Measurements from ENCODE around the gene OSBPL6.
"Not testable (repeated sequence)": the region's sequence is repeated elsewhere in the genome, so short reads cannot be mapped to it uniquely, and the experiment has no call there.

OSBPL6 gene

GRCh38 chr2:178152977-178153376 is 41.3 kb upstream of the OSBPL6 start:
- H3K27ac ChIP-seq (ENCODE audit: low read length) = no peak overlapping the region
- no peak for TF ChIP-seq CTCF (IDR thresholded peaks at IDR 0.05; ENCODE audit: low read length)
- no peaks in the 10 kb centered on the region for H3K27me3 ChIP-seq (replicated peaks; ENCODE audit: insufficient read depth, low read length)

GRCh38 chr2:178153878-178154277 is 40.4 kb upstream of the OSBPL6 start:
- not testable (repeated sequence) for H3K4me3 ChIP-seq (ENCODE audit: low read length); H3K79me2 ChIP-seq (ENCODE audit: low read length); H3K4me2 ChIP-seq (ENCODE audit: low read depth, low read length); H4K20me1 ChIP-seq (ENCODE audit: insufficient read depth, low read length); DNase-seq; H3K4me1 ChIP-seq (ENCODE audit: low read length); H3K9me3 ChIP-seq (replicated peaks; ENCODE audit: insufficient read depth, low read length); H2AFZ ChIP-seq (ENCODE audit: low read length); H3K9ac ChIP-seq (ENCODE audit: low read length); H3K27ac ChIP-seq (ENCODE audit: low read length); H3K36me3 ChIP-seq (replicated peaks; ENCODE audit: insufficient read depth, low read length); H3F3A ChIP-seq (ENCODE audit: insufficient read depth, low read length); H3K27me3 ChIP-seq (replicated peaks; ENCODE audit: insufficient read depth, low read length); H3K9me2 ChIP-seq (replicated peaks; ENCODE audit: insufficient read depth, low read length)

More at GRCh38 chr2:178152977-178153376, 41.3 kb upstream of the OSBPL6 start:
- Histone ChIP-seq H4K20me1 (ENCODE audit: insufficient read depth, low read length) (no peaks in the 10 kb centered on the region), H3K9ac (ENCODE audit: low read length) (no peak overlapping the region), H3K4me1 (ENCODE audit: low read length) (no peaks in the 10 kb centered on the region), H3K4me2 (ENCODE audit: low read depth, low read length) (no peak overlapping the region), H3K9me3 (replicated peaks; ENCODE audit: insufficient read depth, low read length) (no peaks in the 10 kb centered on the region), H3K36me3 (replicated peaks; ENCODE audit: insufficient read depth, low read length) (no peaks in the 10 kb centered on the region), H3K4me3 (ENCODE audit: low read length) (no peak overlapping the region), H3F3A (ENCODE audit: insufficient read depth, low read length) (no peaks in the 10 kb centered on the region), H2AFZ (ENCODE audit: low read length) (no peak overlapping the region), H3K9me2 (replicated peaks; ENCODE audit: insufficient read depth, low read length) (no peaks in the 10 kb centered on the region), H3K79me2 (ENCODE audit: low read length) (no peaks in the 10 kb centered on the region)
- no peak for DNase-seq

GRCh38 chr2:178155524-178155923 is 38.8 kb upstream of the OSBPL6 start:
- Histone ChIP-seq H3K4me1 (ENCODE audit: low read length) (no peaks in the 10 kb centered on the region), H2AFZ (ENCODE audit: low read length) (no peak overlapping the region), H3F3A (ENCODE audit: insufficient read depth, low read length) (no peaks in the 10 kb centered on the region), H3K79me2 (ENCODE audit: low read length) (no peaks in the 10 kb centered on the region), H3K27ac (ENCODE audit: low read length) (no peak overlapping the region), H3K9me3 (replicated peaks; ENCODE audit: insufficient read depth, low read length) (no peaks in the 10 kb centered on the region), H3K36me3 (replicated peaks; ENCODE audit: insufficient read depth, low read length) (no peaks in the 10 kb centered on the region), H3K27me3 (replicated peaks; ENCODE audit: insufficient read depth, low read length) (no peaks in the 10 kb centered on the region), H3K9ac (ENCODE audit: low read length) (no peak overlapping the region), H3K9me2 (replicated peaks; ENCODE audit: insufficient read depth, low read length) (no peaks in the 10 kb centered on the region), H3K4me2 (ENCODE audit: low read depth, low read length) (no peak overlapping the region), H3K4me3 (ENCODE audit: low read length) (no peak overlapping the region), H4K20me1 (ENCODE audit: insufficient read depth, low read length) (no peaks in the 10 kb centered on the region)
- TF ChIP-seq EZH2 (optimal IDR thresholded peaks at IDR 0.05; ENCODE audit: low read depth, low read length) (no peak), CTCF (IDR thresholded peaks at IDR 0.05; ENCODE audit: low read length) (no peak), EZH2phosphoT487 (IDR thresholded peaks at IDR 0.05; ENCODE audit: low read length) (no peak)
- no peak for DNase-seq

GRCh38 chr2:178157574-178157973 is 36.7 kb upstream of the OSBPL6 start:
- H3K79me2 ChIP-seq (ENCODE audit: low read length) = no peaks in the 10 kb centered on the region
- H3K27ac ChIP-seq (ENCODE audit: low read length) = no peak overlapping the region
- H3F3A ChIP-seq (ENCODE audit: insufficient read depth, low read length) = no peaks in the 10 kb centered on the region
- no peak overlapping the region for H2AFZ ChIP-seq (ENCODE audit: low read length)
- H4K20me1 ChIP-seq (ENCODE audit: insufficient read depth, low read length) = no peaks in the 10 kb centered on the region
- H3K4me2 ChIP-seq (ENCODE audit: low read depth, low read length) = no peak overlapping the region
- H3K4me1 ChIP-seq (ENCODE audit: low read length) = no peaks in the 10 kb centered on the region
- no peaks in the 10 kb centered on the region for H3K36me3 ChIP-seq (replicated peaks; ENCODE audit: insufficient read depth, low read length)
- TF ChIP-seq EZH2phosphoT487 (IDR thresholded peaks at IDR 0.05; ENCODE audit: low read length) = no peak
- TF ChIP-seq EZH2 (optimal IDR thresholded peaks at IDR 0.05; ENCODE audit: low read depth, low read length) = no peak
- TF ChIP-seq CTCF (IDR thresholded peaks at IDR 0.05; ENCODE audit: low read length) = no peak
- no peak for DNase-seq
- no peaks in the 10 kb centered on the region for H3K9me3 ChIP-seq (replicated peaks; ENCODE audit: insufficient read depth, low read length)
- H3K27me3 ChIP-seq (replicated peaks; ENCODE audit: insufficient read depth, low read length) = no peaks in the 10 kb centered on the region
- no peak overlapping the region for H3K9ac ChIP-seq (ENCODE audit: low read length)
- no peak overlapping the region for H3K4me3 ChIP-seq (ENCODE audit: low read length)
- no peaks in the 10 kb centered on the region for H3K9me2 ChIP-seq (replicated peaks; ENCODE audit: insufficient read depth, low read length)
